HepG2 (cell line): ENCODE data around the gene CCDC69. TPM values are rescaled to one million over a fixed set of nuclear protein-coding genes. Genes with fewer than 3 reads are reported as not detected.

Experiments
- IRX3 ChIP-seq: sonication (generic); formaldehyde crosslinking; IDR thresholded peaks from 2 replicates; pipeline ENCODE4 v1.8.1; 2023; ENCODE audit warnings: mild to moderate bottlenecking, low read depth, missing genetic modification reagents, borderline replicate concordance
- KLF11 ChIP-seq: IDR thresholded peaks from 2 replicates; pipeline ENCODE4 v1.6.1; 2016; ENCODE audit warnings: missing compliant biosample characterization
- NFATC3 ChIP-seq: sonication (generic); formaldehyde crosslinking; IDR thresholded peaks from 2 replicates; pipeline ENCODE4 v1.5.1; 2020; ENCODE audit warnings: mild to moderate bottlenecking, missing genetic modification reagents
- NFIC ChIP-seq: IDR thresholded peaks from 2 replicates; pipeline ENCODE4 v1.6.1; 2012; ENCODE audit warnings: mild to moderate bottlenecking, low read length, inconsistent platforms
- RORA ChIP-seq: sonication (generic); formaldehyde crosslinking; IDR thresholded peaks from 2 replicates; pipeline ENCODE4 v1.5.0; 2020; ENCODE audit warnings: mild to moderate bottlenecking, missing genetic modification reagents, moderate library complexity
- SAP130 ChIP-seq: IDR thresholded peaks from 2 replicates; pipeline ENCODE4 v1.6.1; 2016; ENCODE audit warnings: low read depth
- SIN3B ChIP-seq: fragments of 150-350 bp; IDR thresholded peaks from 2 replicates; pipeline ENCODE4 v1.6.1; 2014; ENCODE audit warnings: low read length
- TSC22D2 ChIP-seq: sonication (generic); formaldehyde crosslinking; IDR thresholded peaks from 2 replicates; pipeline ENCODE4 v1.5.1; 2020; ENCODE audit warnings: missing genetic modification reagents, mild to moderate bottlenecking, borderline replicate concordance
- ZNF230 ChIP-seq: sonication (generic); formaldehyde crosslinking; IDR thresholded peaks from 2 replicates; pipeline ENCODE4 v1.4.0; 2020; ENCODE audit warnings: mild to moderate bottlenecking, missing genetic modification reagents
- ZNF274 ChIP-seq: sonication (generic); formaldehyde crosslinking; IDR thresholded peaks from 2 replicates; pipeline ENCODE4 v1.5.1; 2020; ENCODE audit warnings: mild to moderate bottlenecking, missing genetic modification reagents
- ZNF33A ChIP-seq: sonication (generic); formaldehyde crosslinking; IDR thresholded peaks from 2 replicates; pipeline ENCODE4 v1.5.1; 2020; ENCODE audit warnings: missing genetic modification reagents, mild to moderate bottlenecking, moderate library complexity, borderline replicate concordance
- ZNF629 ChIP-seq: sonication (generic); formaldehyde crosslinking; conservative IDR thresholded peaks from 2 replicates; pipeline ENCODE4 v1.5.0; 2020; ENCODE audit warnings: missing genetic modification reagents
- ZNF674 ChIP-seq: sonication (generic); formaldehyde crosslinking; IDR thresholded peaks from 2 replicates; pipeline ENCODE4 v1.5.0; 2020; ENCODE audit warnings: low read depth, mild to moderate bottlenecking, missing genetic modification reagents
- ZNF747 ChIP-seq: sonication (generic); formaldehyde crosslinking; IDR thresholded peaks from 2 replicates; pipeline ENCODE4 v1.8.1; 2023; ENCODE audit warnings: missing genetic modification reagents, mild to moderate bottlenecking, borderline replicate concordance
- ZNF761 ChIP-seq: sonication (generic); formaldehyde crosslinking; conservative IDR thresholded peaks from 2 replicates; pipeline ENCODE4 v1.4.0; 2020; ENCODE audit warnings: mild to moderate bottlenecking, missing genetic modification reagents
- polyA plus RNA-seq, 8 experiments: library from polyadenylated mRNA; depleted of rRNA in 3 of 8; stranded (reverse) in 7 of 8; unstranded in 1 of 8; fragments of >200 nt; fragmentation: Illumina TruSeq in 4 of 8; extraction: Trizol in 4 of 8; gene quantifications; 2 replicates each; pipeline versions ENCODE4 v1.2.1 to v1.2.3, GENCODE V29; 2011 to 2016; ENCODE audit warnings: low read depth in 4 of 8, missing spikeins in 1 of 8, mixed read lengths in 1 of 8; ENCODE audit not compliant: insufficient read depth in 1 of 8
- total RNA-seq, 5 experiments: library from RNA; depleted of rRNA; stranded (reverse); fragments of >200 nt; fragmentation: Illumina TruSeq; extraction: Trizol; gene quantifications; 2 replicates each; pipeline ENCODE4 v1.2.3, GENCODE V29; 2016; ENCODE audit warnings: low read depth in 1 of 5
- TF ChIP-seq, protein P1 (sequence below): sonication (generic); formaldehyde crosslinking; IDR thresholded peaks from 2 replicates; pipeline ENCODE4 v1.5.0; 2020; ENCODE audit warnings: mild to moderate bottlenecking, missing genetic modification reagents
- TF ChIP-seq, protein P2 (sequence below): sonication (generic); formaldehyde crosslinking; IDR thresholded peaks from 2 replicates; pipeline ENCODE4 v1.8.1; 2023; ENCODE audit warnings: mild to moderate bottlenecking, missing genetic modification reagents
- TF ChIP-seq, protein P3 (sequence below): sonication (generic); formaldehyde crosslinking; IDR thresholded peaks from 2 replicates; pipeline ENCODE4 v1.4.0; 2020; ENCODE audit warnings: low read depth, mild to moderate bottlenecking, missing genetic modification reagents

Gene CCDC69
- total and polyA plus RNA-seq, 2 of the 13 experiments (the other 11 are each of a cell fraction or from before 2014, with no cell fraction given): 12.2 to 45.2 TPM

DNA sequence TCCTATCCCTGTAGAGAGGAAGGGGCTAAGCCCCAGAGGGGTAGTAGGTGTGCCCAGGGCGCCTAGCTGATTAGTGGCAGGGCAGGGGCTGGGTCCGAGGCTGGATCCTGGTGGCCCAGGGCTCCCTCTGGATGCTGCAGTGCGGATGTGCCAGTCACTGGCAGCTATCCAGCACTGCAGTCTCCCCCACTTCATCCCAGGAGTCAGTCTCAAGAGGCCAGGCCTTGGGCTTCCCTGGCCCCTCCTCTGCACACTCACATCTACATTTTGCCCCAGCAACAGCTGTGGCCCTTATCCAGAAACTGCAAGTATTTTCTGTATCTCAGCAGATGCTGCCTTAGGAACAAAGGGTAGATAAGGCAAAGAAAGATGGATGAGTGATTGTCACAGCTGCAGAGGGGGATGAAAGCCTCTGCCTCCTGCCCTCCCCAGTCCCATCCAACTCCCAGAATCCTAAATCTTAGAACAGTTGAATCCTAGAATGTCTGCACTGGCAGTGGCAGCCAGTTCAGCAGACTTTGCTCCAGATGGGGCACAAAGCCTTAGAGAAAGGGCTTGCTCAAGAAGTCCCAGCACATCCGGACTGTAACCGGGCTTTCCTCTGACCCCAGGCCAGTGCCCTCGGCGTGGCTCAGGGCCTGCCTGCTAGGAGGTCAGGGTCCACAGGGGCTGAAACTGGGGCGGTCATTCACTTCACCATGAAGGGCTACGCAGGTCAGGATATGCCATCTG is 68.0 kb downstream of the CCDC69 start (continued):
- TF ChIP-seq KLF11 (CRISPR knock-in tag) (no peak), ZNF33A (CRISPR knock-in tag) (no peak), ZNF230 (CRISPR knock-in tag) (no peak), ZNF629 (CRISPR knock-in tag) (no peak), NFATC3 (CRISPR knock-in tag) (no peak), IRX3 (CRISPR knock-in tag) (no peak), RORA (CRISPR knock-in tag) (no peak), SAP130 (peak; percentile 76), SIN3B (no peak), ZNF761 (CRISPR knock-in tag) (no peak), ZNF747 (CRISPR knock-in tag) (no peak), ZNF274 (CRISPR knock-in tag) (no peak), TSC22D2 (CRISPR knock-in tag) (no peak), ZNF674 (CRISPR knock-in tag) (no peak), NFIC (no peak)
- TF ChIP-seq, protein P1, sequence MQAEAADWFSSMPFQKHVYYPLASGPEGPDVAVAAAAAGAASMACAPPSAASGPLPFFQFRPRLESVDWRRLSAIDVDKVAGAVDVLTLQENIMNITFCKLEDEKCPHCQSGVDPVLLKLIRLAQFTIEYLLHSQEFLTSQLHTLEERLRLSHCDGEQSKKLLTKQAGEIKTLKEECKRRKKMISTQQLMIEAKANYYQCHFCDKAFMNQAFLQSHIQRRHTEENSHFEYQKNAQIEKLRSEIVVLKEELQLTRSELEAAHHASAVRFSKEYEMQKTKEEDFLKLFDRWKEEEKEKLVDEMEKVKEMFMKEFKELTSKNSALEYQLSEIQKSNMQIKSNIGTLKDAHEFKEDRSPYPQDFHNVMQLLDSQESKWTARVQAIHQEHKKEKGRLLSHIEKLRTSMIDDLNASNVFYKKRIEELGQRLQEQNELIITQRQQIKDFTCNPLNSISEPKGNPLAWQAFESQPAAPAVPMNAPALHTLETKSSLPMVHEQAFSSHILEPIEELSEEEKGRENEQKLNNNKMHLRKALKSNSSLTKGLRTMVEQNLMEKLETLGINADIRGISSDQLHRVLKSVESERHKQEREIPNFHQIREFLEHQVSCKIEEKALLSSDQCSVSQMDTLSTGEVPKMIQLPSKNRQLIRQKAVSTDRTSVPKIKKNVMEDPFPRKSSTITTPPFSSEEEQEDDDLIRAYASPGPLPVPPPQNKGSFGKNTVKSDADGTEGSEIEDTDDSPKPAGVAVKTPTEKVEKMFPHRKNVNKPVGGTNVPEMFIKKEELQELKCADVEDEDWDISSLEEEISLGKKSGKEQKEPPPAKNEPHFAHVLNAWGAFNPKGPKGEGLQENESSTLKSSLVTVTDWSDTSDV (CRISPR knock-in tag): no peak
- TF ChIP-seq, protein P2, sequence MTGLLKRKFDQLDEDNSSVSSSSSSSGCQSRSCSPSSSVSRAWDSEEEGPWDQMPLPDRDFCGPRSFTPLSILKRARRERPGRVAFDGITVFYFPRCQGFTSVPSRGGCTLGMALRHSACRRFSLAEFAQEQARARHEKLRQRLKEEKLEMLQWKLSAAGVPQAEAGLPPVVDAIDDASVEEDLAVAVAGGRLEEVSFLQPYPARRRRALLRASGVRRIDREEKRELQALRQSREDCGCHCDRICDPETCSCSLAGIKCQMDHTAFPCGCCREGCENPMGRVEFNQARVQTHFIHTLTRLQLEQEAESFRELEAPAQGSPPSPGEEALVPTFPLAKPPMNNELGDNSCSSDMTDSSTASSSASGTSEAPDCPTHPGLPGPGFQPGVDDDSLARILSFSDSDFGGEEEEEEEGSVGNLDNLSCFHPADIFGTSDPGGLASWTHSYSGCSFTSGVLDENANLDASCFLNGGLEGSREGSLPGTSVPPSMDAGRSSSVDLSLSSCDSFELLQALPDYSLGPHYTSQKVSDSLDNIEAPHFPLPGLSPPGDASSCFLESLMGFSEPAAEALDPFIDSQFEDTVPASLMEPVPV (CRISPR knock-in tag): no peak
- TF ChIP-seq, protein P3, sequence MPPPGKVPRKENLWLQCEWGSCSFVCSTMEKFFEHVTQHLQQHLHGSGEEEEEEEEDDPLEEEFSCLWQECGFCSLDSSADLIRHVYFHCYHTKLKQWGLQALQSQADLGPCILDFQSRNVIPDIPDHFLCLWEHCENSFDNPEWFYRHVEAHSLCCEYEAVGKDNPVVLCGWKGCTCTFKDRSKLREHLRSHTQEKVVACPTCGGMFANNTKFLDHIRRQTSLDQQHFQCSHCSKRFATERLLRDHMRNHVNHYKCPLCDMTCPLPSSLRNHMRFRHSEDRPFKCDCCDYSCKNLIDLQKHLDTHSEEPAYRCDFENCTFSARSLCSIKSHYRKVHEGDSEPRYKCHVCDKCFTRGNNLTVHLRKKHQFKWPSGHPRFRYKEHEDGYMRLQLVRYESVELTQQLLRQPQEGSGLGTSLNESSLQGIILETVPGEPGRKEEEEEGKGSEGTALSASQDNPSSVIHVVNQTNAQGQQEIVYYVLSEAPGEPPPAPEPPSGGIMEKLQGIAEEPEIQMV (CRISPR knock-in tag): no peak
